Osteoblast (primary cell): Measurements from ENCODE around the gene PCNP. TPM values are rescaled to one million over a fixed set of nuclear protein-coding genes. Genes with fewer than 3 reads are reported as not detected.
"Not testable (repeated sequence)": the region's sequence is repeated elsewhere in the genome, so short reads cannot be mapped to it uniquely, and the experiment has no call there.

Source experiments
- DNase-seq: peaks from one replicate; pipeline ENCODE4 v3.0.0; 2011; ENCODE audit warnings: low spot score, mixed read lengths; ENCODE audit not compliant: insufficient read length; ENCODE audit errors: missing footprints
- H2AFZ ChIP-seq: 2 replicates; pipeline ENCODE4 v1.6.0; 2011; ENCODE audit warnings: mild to moderate bottlenecking, low read length
- H3K27ac ChIP-seq: 2 replicates; pipeline ENCODE4 v1.5.1; 2011; ENCODE audit warnings: mild to moderate bottlenecking, low read depth, low read length, moderate library complexity
- H3K27me3 ChIP-seq: 2 replicates; pipeline ENCODE4 v1.6.0; 2012; ENCODE audit warnings: mild to moderate bottlenecking, control low read depth, inconsistent platforms, low read length, moderate library complexity; ENCODE audit not compliant: insufficient read depth
- H3K36me3 ChIP-seq: 2 replicates; pipeline ENCODE4 v1.5.1; 2011; ENCODE audit warnings: mild to moderate bottlenecking, low read length, control low read depth, moderate library complexity; ENCODE audit not compliant: insufficient read depth
- H3K4me1 ChIP-seq: 2 replicates; pipeline ENCODE4 v1.5.1; 2011; ENCODE audit warnings: mild to moderate bottlenecking, low read length, control low read depth, moderate library complexity; ENCODE audit not compliant: insufficient read depth
- H3K4me2 ChIP-seq: 2 replicates; pipeline ENCODE4 v1.6.0; 2011; ENCODE audit warnings: mild to moderate bottlenecking, low read length; ENCODE audit not compliant: insufficient read depth
- H3K4me3 ChIP-seq: fragments of 200-600 bp; sonication (generic); 3 replicates; pipeline ENCODE4 v1.5.1; 2012; ENCODE audit warnings: mild to moderate bottlenecking, low read length, inconsistent platforms; ENCODE audit not compliant: insufficient read depth
- H3K79me2 ChIP-seq: 2 replicates; pipeline ENCODE4 v1.6.0; 2012; ENCODE audit warnings: mild to moderate bottlenecking, low read length, control low read depth, inconsistent platforms; ENCODE audit not compliant: insufficient read depth
- H3K9me3 ChIP-seq: 2 replicates; pipeline ENCODE4 v1.5.1; 2011; ENCODE audit warnings: low read depth, low read length, control low read depth
- H4K20me1 ChIP-seq: 2 replicates; pipeline ENCODE4 v1.6.0; 2012; ENCODE audit warnings: mild to moderate bottlenecking, low read length, control low read depth; ENCODE audit not compliant: insufficient read depth
- total RNA-seq: library from RNA; depleted of rRNA; stranded (reverse); fragments of >200 nt; gene quantifications from 2 replicates; pipeline ENCODE4 v1.2.3, GENCODE V29; 2012
- TF ChIP-seq, protein P1 (sequence below): IDR thresholded peaks from 2 replicates; pipeline ENCODE4 v1.5.1; 2011; ENCODE audit warnings: mild to moderate bottlenecking, low read depth, low read length, moderate library complexity; ENCODE audit errors: extremely low read depth

PCNP gene
- total RNA-seq, 1 donor: 92.6 TPM

DNA sequence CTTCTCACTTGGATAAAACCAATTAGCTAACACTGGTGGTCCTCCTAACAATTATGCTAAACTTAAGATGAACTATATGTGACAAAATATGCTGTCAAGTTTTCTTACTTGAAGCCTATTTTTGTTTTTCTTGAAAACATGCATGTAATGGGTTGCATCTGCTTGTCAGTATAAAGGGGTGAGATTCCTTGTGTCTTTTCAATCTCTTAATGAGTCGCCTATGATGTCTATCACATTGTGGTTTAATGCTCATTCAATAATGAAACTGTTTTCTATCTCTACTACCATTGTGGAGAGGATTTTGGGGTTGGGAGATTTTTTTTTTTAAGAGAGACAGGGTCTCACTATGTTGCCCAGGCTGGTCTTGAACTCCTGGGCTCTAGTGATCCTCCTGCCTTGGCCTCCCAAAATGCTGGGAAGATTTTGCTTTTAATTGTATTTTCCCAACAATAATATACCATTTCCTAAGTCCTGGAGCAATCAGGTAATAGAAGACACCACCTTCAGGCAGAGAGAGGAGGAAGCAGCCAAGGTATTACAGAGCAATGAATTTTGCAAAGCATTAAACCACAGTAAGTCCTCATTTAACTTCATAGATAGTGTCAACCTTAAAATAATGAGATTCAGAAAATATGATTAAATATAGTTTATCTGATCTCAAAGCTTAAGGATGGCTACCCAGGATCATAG is 29.7 kb upstream of the PCNP start:
- Histone ChIP-seq H3K4me3 (no peak overlapping the region), H3K9me3 (no peaks in the 10 kb centered on the region), H3K4me2 (no peak overlapping the region), H3K4me1 (no peaks in the 10 kb centered on the region), H3K27me3 (no peaks in the 10 kb centered on the region), H4K20me1 (no peaks in the 10 kb centered on the region), H3K27ac (no peak overlapping the region), H2AFZ (no peak overlapping the region), H3K79me2 (no peaks in the 10 kb centered on the region), H3K36me3 (no peaks in the 10 kb centered on the region)
- no peak for DNase-seq
- TF ChIP-seq, protein P1, sequence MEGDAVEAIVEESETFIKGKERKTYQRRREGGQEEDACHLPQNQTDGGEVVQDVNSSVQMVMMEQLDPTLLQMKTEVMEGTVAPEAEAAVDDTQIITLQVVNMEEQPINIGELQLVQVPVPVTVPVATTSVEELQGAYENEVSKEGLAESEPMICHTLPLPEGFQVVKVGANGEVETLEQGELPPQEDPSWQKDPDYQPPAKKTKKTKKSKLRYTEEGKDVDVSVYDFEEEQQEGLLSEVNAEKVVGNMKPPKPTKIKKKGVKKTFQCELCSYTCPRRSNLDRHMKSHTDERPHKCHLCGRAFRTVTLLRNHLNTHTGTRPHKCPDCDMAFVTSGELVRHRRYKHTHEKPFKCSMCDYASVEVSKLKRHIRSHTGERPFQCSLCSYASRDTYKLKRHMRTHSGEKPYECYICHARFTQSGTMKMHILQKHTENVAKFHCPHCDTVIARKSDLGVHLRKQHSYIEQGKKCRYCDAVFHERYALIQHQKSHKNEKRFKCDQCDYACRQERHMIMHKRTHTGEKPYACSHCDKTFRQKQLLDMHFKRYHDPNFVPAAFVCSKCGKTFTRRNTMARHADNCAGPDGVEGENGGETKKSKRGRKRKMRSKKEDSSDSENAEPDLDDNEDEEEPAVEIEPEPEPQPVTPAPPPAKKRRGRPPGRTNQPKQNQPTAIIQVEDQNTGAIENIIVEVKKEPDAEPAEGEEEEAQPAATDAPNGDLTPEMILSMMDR: no peak

DNA sequence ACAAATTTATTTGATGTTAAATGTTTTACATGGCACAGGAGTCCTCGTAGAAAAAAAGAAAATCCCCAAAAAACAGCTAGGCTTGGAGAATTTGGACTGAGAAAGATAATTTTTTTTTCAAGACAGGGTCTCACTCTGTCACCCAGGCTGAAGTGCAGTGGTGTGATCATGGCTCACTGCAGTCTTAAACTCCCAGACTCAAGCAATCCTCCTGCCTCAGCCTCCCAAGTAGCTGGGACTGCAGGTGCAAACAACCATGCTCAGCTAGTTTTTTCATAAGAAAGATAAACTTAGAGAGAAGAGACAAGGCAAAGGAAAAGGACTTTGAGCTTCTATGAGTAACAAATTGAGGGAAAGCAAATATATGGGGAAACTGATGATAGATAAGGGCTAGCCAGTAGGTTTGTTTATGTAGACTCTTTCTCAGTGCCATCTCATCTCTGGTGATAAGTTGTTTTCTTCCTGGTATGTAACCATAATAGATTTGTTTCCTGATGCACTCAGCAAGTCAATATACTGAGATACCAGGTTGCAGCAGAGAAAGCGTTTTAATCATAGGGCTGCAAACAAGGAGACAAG is 25.4 kb upstream of the PCNP start:
- DNase-seq: no peak
- Histone ChIP-seq H2AFZ (no peak overlapping the region), H3K4me1 (no peaks in the 10 kb centered on the region), H3K27ac (no peak overlapping the region), H4K20me1 (no peaks in the 10 kb centered on the region), H3K4me3 (no peak overlapping the region), H3K79me2 (no peaks in the 10 kb centered on the region), H3K9me3 (no peaks in the 10 kb centered on the region), H3K27me3 (no peaks in the 10 kb centered on the region), H3K4me2 (no peak overlapping the region), H3K36me3 (no peaks in the 10 kb centered on the region)
- TF ChIP-seq, protein P1: no peak

DNA sequence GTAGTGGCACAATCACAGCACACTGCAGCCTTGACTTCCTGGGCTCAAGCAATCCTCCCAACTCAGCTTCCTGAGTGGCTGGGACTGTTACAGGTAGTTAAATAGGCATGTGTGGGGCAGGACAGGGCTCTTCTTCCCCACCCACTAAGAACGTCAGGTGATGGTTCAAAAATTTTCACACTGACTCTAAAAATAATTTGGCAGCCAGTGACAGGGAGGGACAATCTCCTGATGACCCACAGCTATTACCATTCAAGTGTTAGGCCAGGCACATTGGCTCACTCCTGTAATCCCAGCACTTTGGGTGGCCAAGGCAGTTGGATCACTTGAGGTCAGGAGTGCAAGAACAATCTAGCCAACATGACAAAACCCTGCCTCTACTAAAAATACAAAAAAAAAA is 24.5 kb upstream of the PCNP start:
- Histone ChIP-seq H3K36me3 (no peaks in the 10 kb centered on the region), H3K4me2 (no peak overlapping the region), H3K27me3 (no peaks in the 10 kb centered on the region), H3K9me3 (no peaks in the 10 kb centered on the region), H3K79me2 (no peaks in the 10 kb centered on the region), H3K27ac (no peak overlapping the region), H4K20me1 (no peaks in the 10 kb centered on the region), H3K4me1 (no peaks in the 10 kb centered on the region), H2AFZ (no peak overlapping the region), H3K4me3 (no peak overlapping the region)
- TF ChIP-seq, protein P1: no peak
- DNase-seq: no peak

DNA sequence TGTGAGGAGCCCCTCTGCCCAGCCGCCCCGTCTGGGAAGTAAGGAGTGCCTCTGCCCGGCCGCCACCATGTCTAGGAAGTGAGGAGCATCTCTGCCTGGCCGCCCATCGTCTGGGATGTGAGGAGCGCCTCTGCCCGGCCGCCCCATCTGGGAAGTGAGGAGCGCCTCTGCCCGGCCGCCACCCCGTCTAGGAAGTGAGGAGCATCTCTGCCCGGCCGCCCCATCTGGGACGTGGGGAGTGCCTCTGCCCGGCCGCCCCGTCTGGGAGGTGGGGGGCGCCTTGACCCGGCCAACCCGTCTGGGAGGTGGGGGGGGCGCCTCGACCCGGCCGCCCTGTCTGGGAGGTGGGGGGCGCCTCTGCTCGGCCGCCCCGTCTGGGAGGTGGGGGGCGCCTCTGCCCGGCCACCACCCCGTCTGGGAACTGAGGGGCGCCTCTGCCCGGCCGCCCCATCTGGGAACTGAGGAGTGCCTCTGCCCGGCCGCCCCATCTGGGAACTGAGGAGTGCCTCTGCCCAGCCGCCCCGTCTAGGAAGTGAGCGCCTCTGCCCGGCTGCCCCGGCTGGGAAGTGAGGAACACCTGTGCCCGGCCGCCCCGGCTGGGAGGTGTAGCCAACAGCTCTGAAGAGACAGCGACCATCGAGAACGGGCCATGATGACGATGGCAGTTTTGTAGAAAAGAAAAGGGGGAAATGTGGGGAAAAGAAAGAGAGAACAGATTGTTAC is 22.5 kb upstream of the PCNP start:
- not testable (repeated sequence) for H2AFZ ChIP-seq, H3K4me1 ChIP-seq, H3K27ac ChIP-seq, H3K27me3 ChIP-seq, H3K36me3 ChIP-seq, H3K79me2 ChIP-seq, H3K4me3 ChIP-seq, DNase-seq, H3K9me3 ChIP-seq, H4K20me1 ChIP-seq, H3K4me2 ChIP-seq

DNA sequence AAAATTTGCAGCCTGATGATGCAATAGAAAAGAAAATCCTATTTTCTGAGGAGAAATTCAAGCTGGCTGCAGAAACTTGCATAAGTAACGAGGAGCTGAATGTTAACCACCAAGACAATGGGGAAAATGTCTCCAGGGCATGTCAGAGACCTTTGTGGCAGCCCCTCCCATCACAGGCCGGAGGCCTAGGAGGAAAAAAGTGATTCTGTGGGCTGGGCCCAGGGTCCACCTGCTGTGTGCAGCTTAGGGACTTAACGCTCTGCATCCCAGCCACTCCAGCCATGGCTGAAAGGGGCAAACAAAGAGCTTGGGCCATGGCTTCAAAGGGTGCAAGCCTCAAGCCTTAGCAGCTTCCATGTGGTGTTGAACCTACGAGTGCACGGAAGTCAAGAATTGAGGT is 20.6 kb upstream of the PCNP start:
- not testable (repeated sequence) for H3K4me2 ChIP-seq, H3K36me3 ChIP-seq, DNase-seq, H4K20me1 ChIP-seq, H3K27ac ChIP-seq, H3K79me2 ChIP-seq, H3K9me3 ChIP-seq, H3K4me3 ChIP-seq, H2AFZ ChIP-seq, H3K4me1 ChIP-seq
- H3K27me3 ChIP-seq: peaks cover 13% of the 10 kb centered on the region
